ENCODE results near the gene MAP4K4. TPM values are rescaled to one million over a fixed set of nuclear protein-coding genes. Genes with fewer than 3 reads are reported as not detected.
"Not testable (repeated sequence)": the region's sequence is repeated elsewhere in the genome, so short reads cannot be mapped to it uniquely, and the experiment has no call there.

Gene MAP4K4
- total RNA-seq, 2 experiments from 2014 or later = 92.8 to 94.0 TPM

- H3K4me3 Mint-ChIP-seq = peak overlapping the region; percentile 59
- CTCF ChIA-PET = interaction anchor here (0.8 to 1.7 kb wide), 6 partner anchors 8 to 61 kb away, joined by 3 to 6 read pairs (median 4); no protein-coding TSS in a partner anchor
- peaks cover 92% of the 10 kb centered on the region for H3K4me1 Mint-ChIP-seq (ENCODE audit: low read depth)
- DNase-seq (peak in 3 of 14 experiments; percentile 26 to 36 (median 31)), ATAC-seq (ENCODE audit: poor library complexity) (peak; percentile 50)
- intact Hi-C loops (cut with DNase I, micrococcal nuclease) = loop anchor here in 1 of 2 experiments (5.0 kb wide), 1 partner anchor 74 kb away; the partner anchor contains the start of gene MAP4K4
- H3K36me3 ChIP-seq (ENCODE audit: insufficient read depth, low read length) = no peaks in the 10 kb centered on the region
- H3K27me3 ChIP-seq (ENCODE audit: control insufficient read depth in 1 of 2, insufficient read depth in 2 of 2, low read length in 2 of 2) = no peaks in the 10 kb centered on the region
- H3K27ac ChIP-seq (ENCODE audit: low read depth in 1 of 2, low read length in 2 of 2) = no peak overlapping the region
- TF ChIP-seq CTCF (IDR thresholded peaks at IDR 0.05) = no peak
- no peak overlapping the region for H3K4me3 ChIP-seq (ENCODE audit: low read length)
- H3K27me3 Mint-ChIP-seq = no peaks in the 10 kb centered on the region
- POLR2A ChIA-PET = interaction anchor here (0.6 to 1.3 kb wide), 3 partner anchors 54 to 397 kb away, joined by 3 read pairs; no protein-coding TSS in a partner anchor
- no peaks in the 10 kb centered on the region for H3K9me3 ChIP-seq (ENCODE audit: control insufficient read depth in 1 of 2, insufficient read depth in 1 of 2, low read length in 2 of 2)
- no peaks in the 10 kb centered on the region for H3K36me3 Mint-ChIP-seq (ENCODE audit: low read depth)
- H3K4me1 ChIP-seq (ENCODE audit: insufficient read depth, low read length) = peaks cover 62% of the 10 kb centered on the region
- no peaks in the 10 kb centered on the region for H3K9me3 Mint-ChIP-seq
- peak overlapping the region; percentile 81 for H3K27ac Mint-ChIP-seq
These were observed 73.9 kb downstream of the MAP4K4 start for GRCh38 chr2:101771227-101771902.

GRCh38 chr2:101771910-101772321 lies 74.4 kb downstream of the MAP4K4 start:
- no peaks in the 10 kb centered on the region for H3K36me3 Mint-ChIP-seq (ENCODE audit: low read depth)
- H3K4me3 Mint-ChIP-seq = peak overlapping the region; percentile 9
- TF ChIP-seq CTCF (IDR thresholded peaks at IDR 0.05) = no peak
- Histone ChIP-seq H3K27me3 (ENCODE audit: control insufficient read depth in 1 of 2, insufficient read depth in 2 of 2, low read length in 2 of 2) (no peaks in the 10 kb centered on the region), H3K27ac (ENCODE audit: low read depth in 1 of 2, low read length in 2 of 2) (no peak overlapping the region), H3K36me3 (ENCODE audit: insufficient read depth, low read length) (no peaks in the 10 kb centered on the region), H3K9me3 (ENCODE audit: control insufficient read depth in 1 of 2, insufficient read depth in 1 of 2, low read length in 2 of 2) (no peaks in the 10 kb centered on the region), H3K4me1 (ENCODE audit: insufficient read depth, low read length) (peaks cover 58% of the 10 kb centered on the region), H3K4me3 (ENCODE audit: low read length) (no peak overlapping the region)
- ChIA-PET CTCF (interaction anchor here (1.2 to 1.7 kb wide), 3 partner anchors 21 to 61 kb away, joined by 3 to 6 read pairs (median 5); no protein-coding TSS in a partner anchor), POLR2A (interaction anchor here (0.6 kb wide), 1 partner anchor 397 kb away, joined by 3 read pairs; no protein-coding TSS in a partner anchor)
- DNase-seq (no peak), ATAC-seq (ENCODE audit: poor library complexity) (no peak)
- H3K4me1 Mint-ChIP-seq (ENCODE audit: low read depth) = peaks cover 91% of the 10 kb centered on the region
- H3K27me3 Mint-ChIP-seq = no peaks in the 10 kb centered on the region
- H3K9me3 Mint-ChIP-seq = no peaks in the 10 kb centered on the region
- intact Hi-C loops (cut with DNase I, micrococcal nuclease) = loop anchor here in 1 of 2 experiments (5.0 kb wide), 1 partner anchor 75 kb away; the partner anchor contains the start of gene MAP4K4
- peak overlapping the region; percentile 81 for H3K27ac Mint-ChIP-seq

- peaks cover 61% of the 10 kb centered on the region for H3K4me1 ChIP-seq (ENCODE audit: insufficient read depth, low read length)
- Mint-ChIP-seq H3K27me3 (no peaks in the 10 kb centered on the region), H3K4me3 (peak overlapping the region; percentile 59), H3K4me1 (ENCODE audit: low read depth) (peaks cover 91% of the 10 kb centered on the region), H3K27ac (peak overlapping the region; percentile 81), H3K9me3 (no peaks in the 10 kb centered on the region), H3K36me3 (ENCODE audit: low read depth) (no peaks in the 10 kb centered on the region)
- no peaks in the 10 kb centered on the region for H3K9me3 ChIP-seq (ENCODE audit: control insufficient read depth in 1 of 2, insufficient read depth in 1 of 2, low read length in 2 of 2)
- peak; percentile 43 for ATAC-seq (ENCODE audit: poor library complexity)
- no peaks in the 10 kb centered on the region for H3K36me3 ChIP-seq (ENCODE audit: insufficient read depth, low read length)
- H3K27me3 ChIP-seq (ENCODE audit: control insufficient read depth in 1 of 2, insufficient read depth in 2 of 2, low read length in 2 of 2) = no peaks in the 10 kb centered on the region
- ChIA-PET CTCF (no interaction called here), POLR2A (no interaction called here)
- intact Hi-C loops (cut with DNase I, micrococcal nuclease) = loop anchor here in 1 of 2 experiments (5.0 kb wide), 1 partner anchor 76 kb away; the partner anchor contains the start of gene MAP4K4
- DNase-seq = peak in 2 of 14 experiments; percentile 7 to 29
- H3K27ac ChIP-seq (ENCODE audit: low read depth in 1 of 2, low read length in 2 of 2) = no peak overlapping the region
- TF ChIP-seq CTCF (IDR thresholded peaks at IDR 0.05) = no peak
- H3K4me3 ChIP-seq (ENCODE audit: low read length) = no peak overlapping the region
These were observed 75.6 kb downstream of the MAP4K4 start for GRCh38 chr2:101773137-101773536.

GRCh38 chr2:101773961-101774360 lies 76.5 kb downstream of the MAP4K4 start:
- H3K36me3 Mint-ChIP-seq (ENCODE audit: low read depth); H3K4me3 ChIP-seq (ENCODE audit: low read length); DNase-seq; H3K9me3 ChIP-seq (ENCODE audit: control insufficient read depth in 1 of 2, insufficient read depth in 1 of 2, low read length in 2 of 2); H3K36me3 ChIP-seq (ENCODE audit: insufficient read depth, low read length); H3K27me3 ChIP-seq (ENCODE audit: control insufficient read depth in 1 of 2, insufficient read depth in 2 of 2, low read length in 2 of 2); ATAC-seq (ENCODE audit: poor library complexity); H3K27ac ChIP-seq (ENCODE audit: low read depth in 1 of 2, low read length in 2 of 2); H3K9me3 Mint-ChIP-seq; H3K27me3 Mint-ChIP-seq; CTCF ChIA-PET: not testable (repeated sequence)
- POLR2A ChIA-PET = interaction anchor here (1.2 kb wide), 1 partner anchor 11 kb away, joined by 6 read pairs; no protein-coding TSS in a partner anchor
- Mint-ChIP-seq H3K27ac (peak overlapping the region; percentile 18), H3K4me3 (peak overlapping the region; percentile 16), H3K4me1 (ENCODE audit: low read depth) (peaks cover 91% of the 10 kb centered on the region)
- intact Hi-C loops (cut with DNase I, micrococcal nuclease) = loop anchor here in 1 of 2 experiments (5.0 kb wide), 1 partner anchor 77 kb away; the partner anchor contains the start of gene MAP4K4
- H3K4me1 ChIP-seq (ENCODE audit: insufficient read depth, low read length) = peaks cover 65% of the 10 kb centered on the region

All from CD4-positive, alpha-beta T cell (primary cell).